SH-SY5Y (cell line): ENCODE results near the gene CDC5L.

ENCODE experiments used
- GATA2 ChIP-seq: IDR thresholded peaks from 2 replicates; pipeline ENCODE4 v1.6.1; 2011; ENCODE audit warnings: mild to moderate bottlenecking, low read depth, low read length
- GATA3 ChIP-seq: IDR thresholded peaks from 2 replicates; pipeline ENCODE4 v1.6.1; 2011; ENCODE audit warnings: low read depth, mild to moderate bottlenecking, low read length, moderate library complexity

DNA sequence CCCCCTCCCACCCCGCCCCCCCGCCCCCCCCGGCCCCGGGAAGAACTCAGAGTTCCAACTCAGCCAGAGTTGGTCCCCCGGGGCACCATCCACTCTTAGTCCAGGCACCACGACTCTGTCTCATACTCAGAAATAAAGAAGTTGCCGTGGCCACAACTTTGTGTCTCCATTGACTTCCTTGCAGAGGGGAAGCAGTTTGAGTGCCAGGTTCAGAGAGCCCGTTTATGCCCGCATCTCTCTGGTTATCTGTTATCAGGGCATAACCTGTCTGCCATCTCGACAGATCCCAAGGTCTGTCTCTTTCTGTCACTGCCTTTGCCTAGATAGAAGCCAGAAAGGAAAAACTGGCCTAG, 605 bp downstream of the CDC5L start:
- TF ChIP-seq GATA2, result peak; percentile 18; the same call in 1 of the 2 replicates
- no peak for TF ChIP-seq GATA3
